ENCODE results near the gene CR1L.
"Not testable (repeated sequence)": the region's sequence is repeated elsewhere in the genome, so short reads cannot be mapped to it uniquely, and the experiment has no call there.

Gene CR1L

DNA sequence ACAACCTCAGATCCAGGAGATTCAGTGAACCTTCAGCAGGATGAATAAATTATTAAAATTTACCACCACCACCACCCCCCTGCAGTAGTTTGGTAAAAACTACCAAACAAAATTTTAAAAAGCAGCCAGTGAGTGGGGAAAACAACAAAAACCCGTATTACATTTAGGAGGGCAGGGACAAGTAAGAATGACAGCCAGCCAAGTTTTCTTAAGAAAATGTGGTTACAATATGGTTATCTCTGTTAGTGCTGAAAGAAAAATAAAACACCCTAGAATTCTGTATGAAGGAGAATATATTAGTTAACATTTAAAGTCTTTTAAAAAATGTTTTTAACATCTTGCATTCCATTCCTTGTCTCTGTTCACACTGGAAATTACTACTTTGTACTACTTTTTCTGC, 121.6 kb downstream of the CR1L start:
- DNase-seq, result no peak
- H3K27me3 Mint-ChIP-seq, result no peaks in the 10 kb centered on the region
- H3K27ac Mint-ChIP-seq, result peak overlapping the region in 1 of 2 donors; percentile 60
- ATAC-seq (replicated peaks), result no peak
- H3K4me1 Mint-ChIP-seq (ENCODE audit: low read depth in 2 of 2), result peaks cover 0 to 20% of the 10 kb centered on the region in 2 donors
- H3K36me3 Mint-ChIP-seq (ENCODE audit: insufficient read depth), result peaks cover 58% of the 10 kb centered on the region
- H3K4me3 Mint-ChIP-seq, result no peak overlapping the region
- no peaks in the 10 kb centered on the region for H3K9me3 Mint-ChIP-seq

GRCh38 chr1:207770514-207770913, 125.6 kb downstream of the CR1L start:
- ATAC-seq (replicated peaks); H3K27ac Mint-ChIP-seq; H3K4me3 Mint-ChIP-seq; H3K27me3 Mint-ChIP-seq; H3K9me3 Mint-ChIP-seq; DNase-seq: not testable (repeated sequence)
- H3K36me3 Mint-ChIP-seq (ENCODE audit: insufficient read depth), result peaks cover 24% of the 10 kb centered on the region
- H3K4me1 Mint-ChIP-seq (ENCODE audit: low read depth in 2 of 2), result peaks cover 20 to 47% of the 10 kb centered on the region in 2 donors
